ENCODE results near the gene CHAC1. TPM values are rescaled to one million over a fixed set of nuclear protein-coding genes. Genes with fewer than 3 reads are reported as not detected.

The CHAC1 gene
- total RNA-seq, 1 donor from 2014 or later, result 25.3 TPM

GRCh38 chr15:40938536-40938870 lies 14.8 kb upstream of the CHAC1 start:
- intact Hi-C loops (cut with DNase I), result no loop called here
- Histone ChIP-seq H3K9me3 (no peaks in the 10 kb centered on the region), H3K4me1 (peaks cover 27% of the 10 kb centered on the region), H3K36me3 (no peaks in the 10 kb centered on the region), H3K27ac (no peak overlapping the region), H3K4me3 (no peak overlapping the region), H3K27me3 (no peaks in the 10 kb centered on the region)
- TF ChIP-seq POLR2A (IDR thresholded peaks at IDR 0.05) (no peak), POLR2AphosphoS5 (IDR thresholded peaks at IDR 0.05; ENCODE audit: insufficient read depth in 1 of 2, low read depth in 1 of 2) (no peak)
- DNase-seq (ENCODE audit: extremely low spot score in 2 of 2), result no peak

- intact Hi-C loops (cut with DNase I), result loop anchor here (5.0 to 10.0 kb wide), 2 partner anchors 38 to 74 kb away; no protein-coding TSS in a partner anchor
- Histone ChIP-seq H3K4me1 (peaks cover 27% of the 10 kb centered on the region), H3K4me3 (no peak overlapping the region)
Measured at GRCh38 chr15:40940296-40940801, 12.9 kb upstream of the CHAC1 start.

GRCh38 chr15:40941068-40941527 lies 12.2 kb upstream of the CHAC1 start:
- no peak for DNase-seq (ENCODE audit: extremely low spot score in 2 of 2)
- peak overlapping the region; percentile 46 to 74 for H3K4me3 ChIP-seq
- intact Hi-C loops (cut with DNase I), result loop anchor here (5.0 to 10.0 kb wide), 2 partner anchors 39 to 74 kb away; no protein-coding TSS in a partner anchor
- H3K4me1 ChIP-seq, result peaks cover 27% of the 10 kb centered on the region
- no peaks in the 10 kb centered on the region for H3K27me3 ChIP-seq
- H3K27ac ChIP-seq, result peak overlapping the region; percentile 79
- H3K36me3 ChIP-seq, result no peaks in the 10 kb centered on the region
- H3K9me3 ChIP-seq, result no peaks in the 10 kb centered on the region
- peak in 1 of 2 donors; percentile 46 for TF ChIP-seq POLR2AphosphoS5 (IDR thresholded peaks at IDR 0.05; ENCODE audit: insufficient read depth in 1 of 2, low read depth in 1 of 2)
- no peak for TF ChIP-seq CTCF (IDR thresholded peaks at IDR 0.05)

More at GRCh38 chr15:40940296-40940801, 12.9 kb upstream of the CHAC1 start:
- H3K36me3 ChIP-seq, result no peaks in the 10 kb centered on the region
- no peaks in the 10 kb centered on the region for H3K27me3 ChIP-seq
- DNase-seq (ENCODE audit: extremely low spot score in 2 of 2), result no peak
- H3K27ac ChIP-seq, result no peak overlapping the region
- no peaks in the 10 kb centered on the region for H3K9me3 ChIP-seq
- TF ChIP-seq POLR2A (IDR thresholded peaks at IDR 0.05) (no peak), CTCF (IDR thresholded peaks at IDR 0.05) (no peak), POLR2AphosphoS5 (IDR thresholded peaks at IDR 0.05; ENCODE audit: insufficient read depth in 1 of 2, low read depth in 1 of 2) (no peak)

- peak in 2 of 3 experiments; percentile 16 to 56 for TF ChIP-seq CTCF (IDR thresholded peaks at IDR 0.05)
- no peak for TF ChIP-seq POLR2A (IDR thresholded peaks at IDR 0.05)
- TF ChIP-seq POLR2AphosphoS5 (IDR thresholded peaks at IDR 0.05; ENCODE audit: insufficient read depth in 1 of 2, low read depth in 1 of 2), result peak in 1 of 2 donors; percentile 29
- intact Hi-C loops (cut with DNase I), result loop anchor here (5.0 to 10.0 kb wide), 2 partner anchors 39 to 73 kb away; no protein-coding TSS in a partner anchor
- no peaks in the 10 kb centered on the region for H3K9me3 ChIP-seq
- peak overlapping the region; percentile 79 for H3K27ac ChIP-seq
- no peak for DNase-seq (ENCODE audit: extremely low spot score in 2 of 2)
- H3K4me1 ChIP-seq, result peaks cover 27% of the 10 kb centered on the region
- H3K4me3 ChIP-seq, result peak overlapping the region; percentile 46 to 74
- no peaks in the 10 kb centered on the region for H3K27me3 ChIP-seq
- H3K36me3 ChIP-seq, result no peaks in the 10 kb centered on the region
Measured at GRCh38 chr15:40941528-40942336, 11.5 kb upstream of the CHAC1 start.

GRCh38 chr15:40942337-40942854 lies 10.9 kb upstream of the CHAC1 start:
- peak in 1 of 3 experiments; percentile 6 for TF ChIP-seq CTCF (IDR thresholded peaks at IDR 0.05)
- TF ChIP-seq POLR2AphosphoS5 (IDR thresholded peaks at IDR 0.05; ENCODE audit: insufficient read depth in 1 of 2, low read depth in 1 of 2), result no peak
- Histone ChIP-seq H3K27me3 (no peaks in the 10 kb centered on the region), H3K4me1 (peaks cover 27% of the 10 kb centered on the region), H3K27ac (peak overlapping the region; percentile 79), H3K9me3 (no peaks in the 10 kb centered on the region), H3K36me3 (no peaks in the 10 kb centered on the region), H3K4me3 (peak overlapping the region; percentile 46 to 74)
- no peak for DNase-seq (ENCODE audit: extremely low spot score in 2 of 2)
- intact Hi-C loops (cut with DNase I), result loop anchor here (5.0 to 10.0 kb wide), 2 partner anchors 40 to 72 kb away; no protein-coding TSS in a partner anchor
